ENCODE measurements around the gene GCN1. TPM values are rescaled to one million over a fixed set of nuclear protein-coding genes. Genes with fewer than 3 reads are reported as not detected.
A peak's percentile ranks its signal among the peaks of the same experiment; 100 is the strongest.

The GCN1 gene
- total and polyA plus RNA-seq, 10 of the 15 experiments (the other 5 are each of a cell fraction or from before 2014, with no cell fraction given): 10.8 to 150 (median 58.3) TPM

DNA sequence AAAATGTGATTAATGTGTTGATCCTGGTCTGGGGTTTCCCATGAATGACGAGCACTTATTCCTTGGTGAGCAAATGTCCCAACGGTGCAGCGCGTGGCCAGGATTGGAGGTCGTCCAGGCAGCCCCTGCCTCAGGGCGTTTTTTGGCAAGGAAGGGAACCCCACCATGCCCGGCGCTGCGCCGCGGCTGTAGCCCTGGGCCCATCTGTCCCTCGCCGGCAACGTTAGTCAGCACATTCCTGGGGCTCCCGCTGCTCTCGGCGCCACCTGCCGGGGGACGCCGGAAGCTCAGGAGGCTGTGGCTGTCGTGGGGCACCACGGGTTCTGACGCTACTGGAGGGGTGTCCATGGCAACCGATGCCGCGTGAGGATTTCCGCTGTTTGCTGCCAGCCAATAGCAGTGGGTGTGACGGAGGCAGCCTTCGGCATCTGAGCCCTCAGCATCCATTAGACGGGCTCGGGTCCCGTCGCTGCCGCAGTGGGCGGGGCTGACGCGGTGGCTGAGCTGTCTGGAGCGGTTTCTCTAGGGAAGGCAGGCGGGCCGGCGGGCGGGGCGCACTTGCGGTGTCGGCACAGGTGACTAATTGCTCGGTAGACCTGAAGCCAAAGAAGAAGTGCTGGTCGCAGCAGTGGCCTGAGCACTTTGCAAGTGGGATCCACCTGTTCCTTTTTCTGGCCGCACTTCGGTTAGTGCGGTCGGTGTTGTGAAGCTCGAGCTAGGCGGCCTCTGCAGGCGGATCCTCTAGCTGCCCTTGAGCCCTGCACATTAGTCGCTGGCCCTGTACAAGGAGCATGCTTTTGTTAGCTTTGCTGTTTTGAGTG is 107.5 kb downstream of the GCN1 start (continued):
- TF ChIP-seq MLLT1 (IDR thresholded peaks at IDR 0.05) (peak; percentile 27; the same call in 1 of the 2 replicates), FOXM1 (IDR thresholded peaks at IDR 0.05; ENCODE audit: low read depth, low read length) (peak; percentile 68), ATF3 (IDR thresholded peaks at IDR 0.05; ENCODE audit: borderline replicate concordance, extremely low read depth, low read depth, low read length) (no peak), SREBF2 (IDR thresholded peaks at IDR 0.05; ENCODE audit: low read length) (peak; percentile 87), HCFC1 (IDR thresholded peaks at IDR 0.05; ENCODE audit: low read length) (peak; percentile 54), IKZF2 (IDR thresholded peaks at IDR 0.05) (peak; percentile 47 to 55; a peak in 2 of 4 replicates), ELK1 (IDR thresholded peaks at IDR 0.05; ENCODE audit: low read depth, low read length) (peak; percentile 88), PAX5 (IDR thresholded peaks at IDR 0.05; ENCODE audit: borderline replicate concordance, low read depth, low read length) (0 out of 2 replicates have a peak, but pooled peaks have one; percentile 41), CREM (IDR thresholded peaks at IDR 0.05; ENCODE audit: low read depth) (peak; percentile 94), HDAC2 (IDR thresholded peaks at IDR 0.05) (no peak), ZNF207 (IDR thresholded peaks at IDR 0.05; ENCODE audit: borderline replicate concordance) (peak; percentile 78; the same call in 1 of the 2 replicates), NFXL1 (IDR thresholded peaks at IDR 0.05; ENCODE audit: borderline replicate concordance) (no peak), ZBED1 (IDR thresholded peaks at IDR 0.05; ENCODE audit: borderline replicate concordance) (no peak), SP1 (IDR thresholded peaks at IDR 0.05; ENCODE audit: low read depth, low read length) (peak; percentile 95), RFX5 (IDR thresholded peaks at IDR 0.05; ENCODE audit: low read depth, low read length) (peak; percentile 93), CEBPB (IDR thresholded peaks at IDR 0.05; ENCODE audit: borderline replicate concordance in 1 of 2, low read depth in 2 of 2, low read length in 2 of 2) (no peak), BHLHE40 (IDR thresholded peaks at IDR 0.05; ENCODE audit: borderline replicate concordance in 1 of 2, low read depth in 2 of 2, low read length in 1 of 2) (peak; percentile 71 to 82), TBL1XR1 (IDR thresholded peaks at IDR 0.05; ENCODE audit: low read depth, low read length) (peak; percentile 63; the same call in 1 of the 2 replicates), ZZZ3 (IDR thresholded peaks at IDR 0.05; ENCODE audit: control insufficient read depth, insufficient read length, low read depth) (no peak)
- TF ChIP-seq, protein P1, sequence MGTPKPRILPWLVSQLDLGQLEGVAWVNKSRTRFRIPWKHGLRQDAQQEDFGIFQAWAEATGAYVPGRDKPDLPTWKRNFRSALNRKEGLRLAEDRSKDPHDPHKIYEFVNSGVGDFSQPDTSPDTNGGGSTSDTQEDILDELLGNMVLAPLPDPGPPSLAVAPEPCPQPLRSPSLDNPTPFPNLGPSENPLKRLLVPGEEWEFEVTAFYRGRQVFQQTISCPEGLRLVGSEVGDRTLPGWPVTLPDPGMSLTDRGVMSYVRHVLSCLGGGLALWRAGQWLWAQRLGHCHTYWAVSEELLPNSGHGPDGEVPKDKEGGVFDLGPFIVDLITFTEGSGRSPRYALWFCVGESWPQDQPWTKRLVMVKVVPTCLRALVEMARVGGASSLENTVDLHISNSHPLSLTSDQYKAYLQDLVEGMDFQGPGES (IDR thresholded peaks at IDR 0.05): peak; percentile 74
- TF ChIP-seq, protein P2, sequence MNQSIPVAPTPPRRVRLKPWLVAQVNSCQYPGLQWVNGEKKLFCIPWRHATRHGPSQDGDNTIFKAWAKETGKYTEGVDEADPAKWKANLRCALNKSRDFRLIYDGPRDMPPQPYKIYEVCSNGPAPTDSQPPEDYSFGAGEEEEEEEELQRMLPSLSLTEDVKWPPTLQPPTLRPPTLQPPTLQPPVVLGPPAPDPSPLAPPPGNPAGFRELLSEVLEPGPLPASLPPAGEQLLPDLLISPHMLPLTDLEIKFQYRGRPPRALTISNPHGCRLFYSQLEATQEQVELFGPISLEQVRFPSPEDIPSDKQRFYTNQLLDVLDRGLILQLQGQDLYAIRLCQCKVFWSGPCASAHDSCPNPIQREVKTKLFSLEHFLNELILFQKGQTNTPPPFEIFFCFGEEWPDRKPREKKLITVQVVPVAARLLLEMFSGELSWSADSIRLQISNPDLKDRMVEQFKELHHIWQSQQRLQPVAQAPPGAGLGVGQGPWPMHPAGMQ (IDR thresholded peaks at IDR 0.05; ENCODE audit: borderline replicate concordance): peak; percentile 69
